Ishikawa (cell line): ENCODE data around the gene MEG3.

Experiments used
- CEBPB ChIP-seq: IDR thresholded peaks from 2 replicates; pipeline ENCODE4 v1.6.1; 2012
- CREB1 ChIP-seq: IDR thresholded peaks from 2 replicates; pipeline ENCODE4 v1.6.1; 2012; ENCODE audit warnings: low read depth
- EGR1 ChIP-seq: IDR thresholded peaks from 2 replicates; pipeline ENCODE4 v1.6.1; 2012
- EP300 ChIP-seq: IDR thresholded peaks from 2 replicates; pipeline ENCODE4 v1.6.1; 2012; ENCODE audit warnings: borderline replicate concordance
- FOXM1 ChIP-seq: IDR thresholded peaks from 2 replicates; pipeline ENCODE4 v1.6.1; 2012; ENCODE audit warnings: low read depth, borderline replicate concordance
- NFIC ChIP-seq: IDR thresholded peaks from 2 replicates; pipeline ENCODE4 v1.6.1; 2012
- RAD21 ChIP-seq: IDR thresholded peaks from 2 replicates; pipeline ENCODE4 v1.6.1; 2012; ENCODE audit warnings: low read depth
- TAF1 ChIP-seq: IDR thresholded peaks from 2 replicates; pipeline ENCODE4 v1.6.1; 2012; ENCODE audit warnings: low read depth, mild to moderate bottlenecking
- TCF12 ChIP-seq: IDR thresholded peaks from 2 replicates; pipeline ENCODE4 v1.6.1; 2012; ENCODE audit warnings: low read depth
- TEAD4 ChIP-seq: IDR thresholded peaks from 2 replicates; pipeline ENCODE4 v1.6.1; 2012
- USF1 ChIP-seq: IDR thresholded peaks from 2 replicates; pipeline ENCODE4 v1.6.1; 2012
- YY1 ChIP-seq: IDR thresholded peaks from 2 replicates; pipeline ENCODE4 v1.6.1; 2012; ENCODE audit warnings: low read depth
- ZBTB7A ChIP-seq: IDR thresholded peaks from 2 replicates; pipeline ENCODE4 v1.6.1; 2012; ENCODE audit warnings: low read depth
- TF ChIP-seq, protein P1 (sequence below): IDR thresholded peaks from 2 replicates; pipeline ENCODE4 v1.6.1; 2012; ENCODE audit warnings: low read depth, mild to moderate bottlenecking
- TF ChIP-seq, protein P2 (sequence below): IDR thresholded peaks from 2 replicates; pipeline ENCODE4 v1.6.1; 2012

The MEG3 gene

GRCh38 chr14:100874411-100875091, 48.6 kb downstream of the MEG3 start:
- TF ChIP-seq FOXM1 (no peak), USF1 (no peak), ZBTB7A (no peak), TCF12 (no peak), YY1 (no peak), EP300 (no peak), CEBPB (no peak), CREB1 (no peak), RAD21 (no peak), TAF1 (no peak), TEAD4 (no peak), EGR1 (no peak), NFIC (no peak)
- TF ChIP-seq, protein P1, sequence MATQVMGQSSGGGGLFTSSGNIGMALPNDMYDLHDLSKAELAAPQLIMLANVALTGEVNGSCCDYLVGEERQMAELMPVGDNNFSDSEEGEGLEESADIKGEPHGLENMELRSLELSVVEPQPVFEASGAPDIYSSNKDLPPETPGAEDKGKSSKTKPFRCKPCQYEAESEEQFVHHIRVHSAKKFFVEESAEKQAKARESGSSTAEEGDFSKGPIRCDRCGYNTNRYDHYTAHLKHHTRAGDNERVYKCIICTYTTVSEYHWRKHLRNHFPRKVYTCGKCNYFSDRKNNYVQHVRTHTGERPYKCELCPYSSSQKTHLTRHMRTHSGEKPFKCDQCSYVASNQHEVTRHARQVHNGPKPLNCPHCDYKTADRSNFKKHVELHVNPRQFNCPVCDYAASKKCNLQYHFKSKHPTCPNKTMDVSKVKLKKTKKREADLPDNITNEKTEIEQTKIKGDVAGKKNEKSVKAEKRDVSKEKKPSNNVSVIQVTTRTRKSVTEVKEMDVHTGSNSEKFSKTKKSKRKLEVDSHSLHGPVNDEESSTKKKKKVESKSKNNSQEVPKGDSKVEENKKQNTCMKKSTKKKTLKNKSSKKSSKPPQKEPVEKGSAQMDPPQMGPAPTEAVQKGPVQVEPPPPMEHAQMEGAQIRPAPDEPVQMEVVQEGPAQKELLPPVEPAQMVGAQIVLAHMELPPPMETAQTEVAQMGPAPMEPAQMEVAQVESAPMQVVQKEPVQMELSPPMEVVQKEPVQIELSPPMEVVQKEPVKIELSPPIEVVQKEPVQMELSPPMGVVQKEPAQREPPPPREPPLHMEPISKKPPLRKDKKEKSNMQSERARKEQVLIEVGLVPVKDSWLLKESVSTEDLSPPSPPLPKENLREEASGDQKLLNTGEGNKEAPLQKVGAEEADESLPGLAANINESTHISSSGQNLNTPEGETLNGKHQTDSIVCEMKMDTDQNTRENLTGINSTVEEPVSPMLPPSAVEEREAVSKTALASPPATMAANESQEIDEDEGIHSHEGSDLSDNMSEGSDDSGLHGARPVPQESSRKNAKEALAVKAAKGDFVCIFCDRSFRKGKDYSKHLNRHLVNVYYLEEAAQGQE = no peak
- TF ChIP-seq, protein P2, sequence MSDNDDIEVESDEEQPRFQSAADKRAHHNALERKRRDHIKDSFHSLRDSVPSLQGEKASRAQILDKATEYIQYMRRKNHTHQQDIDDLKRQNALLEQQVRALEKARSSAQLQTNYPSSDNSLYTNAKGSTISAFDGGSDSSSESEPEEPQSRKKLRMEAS = no peak

GRCh38 chr14:100875126-100875525, 49.2 kb downstream of the MEG3 start:
- TF ChIP-seq RAD21 (no peak), TEAD4 (no peak), FOXM1 (no peak), CREB1 (no peak), TCF12 (no peak)
- TF ChIP-seq, protein P2 = no peak
- TF ChIP-seq, protein P1 = no peak

GRCh38 chr14:100875861-100876590, 50.1 kb downstream of the MEG3 start:
- TF ChIP-seq EP300 = no peak
- no peak for TF ChIP-seq FOXM1
- TF ChIP-seq TEAD4 = no peak
- TF ChIP-seq NFIC = no peak
- TF ChIP-seq, protein P2 = no peak
- TF ChIP-seq ZBTB7A = no peak
- no peak for TF ChIP-seq YY1
- no peak for TF ChIP-seq TCF12
- TF ChIP-seq EGR1 = no peak
- TF ChIP-seq CREB1 = no peak
- no peak for TF ChIP-seq CEBPB
- no peak for TF ChIP-seq TAF1
- no peak for TF ChIP-seq RAD21

GRCh38 chr14:100878271-100879146, 52.6 kb downstream of the MEG3 start:
- TF ChIP-seq CEBPB (no peak), TCF12 (no peak), TAF1 (no peak)

- TF ChIP-seq USF1 = no peak
- no peak for TF ChIP-seq TEAD4
- no peak for TF ChIP-seq EP300
- TF ChIP-seq EGR1 = no peak
- TF ChIP-seq, protein P2 = no peak
- TF ChIP-seq CREB1 = no peak
- TF ChIP-seq, protein P1 = no peak
- TF ChIP-seq TCF12 = no peak
- TF ChIP-seq TAF1 = no peak
These were observed 53.3 kb downstream of the MEG3 start for GRCh38 chr14:100879194-100879593.
